HepG2 (cell line): ENCODE data around the gene MAN2B2. TPM values are rescaled to one million over a fixed set of nuclear protein-coding genes. Genes with fewer than 3 reads are reported as not detected.

Source experiments
- ATAC-seq: fragments of 200-7000 bp; cut with Tn5 transposase; 3 replicates; pipeline ENCODE4 v1.9.1; 2020; ENCODE audit warnings: mild to moderate bottlenecking, moderate library complexity
- BruUV-seq: library from RNA; stranded (reverse); fragments of 400-500 nt; replicated peaks from 2 replicates; lab custom pipeline; 2021; lab: Mats Ljungman, UMichigan
- CTCF ChIA-PET: fragments of 300-600 bp; formaldehyde crosslinking; extraction: SDS; loops from one replicate; lab custom pipeline; 2021; ENCODE audit warnings: low total read pairs, inconsistent platforms, low intra/inter-chr PET ratio; lab: Yijun Ruan, JAX
- POLR2A ChIA-PET: fragments of 350-600 bp; sonication (Branson Sonifier 250); formaldehyde crosslinking; loops from one replicate; lab custom pipeline; 2020; ENCODE audit warnings: antibody characterized with exemption, inconsistent platforms; lab: Yijun Ruan, JAX
- DNase-seq: peaks from one replicate; pipeline ENCODE4 v3.0.0-alpha.2; 2015; ENCODE audit warnings: low spot score
- FAIRE-seq: peaks from 3 replicates; lab custom pipeline; 2011; peaks lifted over from hg19 to GRCh38; lab: Jason Lieb, UNC
- H2AFZ ChIP-seq: one replicate; pipeline ENCODE4 v1.6.1; 2011; ENCODE audit warnings: low read length, inconsistent platforms
- H3K27ac ChIP-seq: fragments of 300-600 bp; 3 replicates; pipeline ENCODE4 v1.8.0; 2011; ENCODE audit warnings: mixed run types, mild to moderate bottlenecking, mixed read lengths, low read length, inconsistent platforms; ENCODE audit not compliant: insufficient read depth; ENCODE audit errors: extremely low read length
- H3K27me3 ChIP-seq, 2 experiments: fragments of 200-600 bp in 1 of 2; 2 replicates in 1 of 2; 3 replicates in 1 of 2; pipeline versions ENCODE4 v1.6.0 to v1.8.0; 2011; ENCODE audit warnings: low read length in 2 of 2, mild to moderate bottlenecking in 2 of 2, moderate library complexity in 2 of 2, inconsistent platforms in 1 of 2; ENCODE audit not compliant: insufficient read depth in 2 of 2, control insufficient read depth in 1 of 2
- H3K36me3 ChIP-seq, 2 experiments: fragments of 200-600 bp in 1 of 2; replicated peaks in 1 of 2; 2 replicates in 1 of 2; 3 replicates in 1 of 2; pipeline versions ENCODE4 v1.5.1 to v1.8.0; 2011; ENCODE audit warnings: low read length in 2 of 2, inconsistent platforms in 1 of 2; ENCODE audit not compliant: insufficient read depth in 2 of 2, control insufficient read depth in 1 of 2
- H3K4me1 ChIP-seq: 2 replicates; pipeline ENCODE4 v1.5.1; 2012; ENCODE audit warnings: low read length, inconsistent platforms; ENCODE audit not compliant: insufficient read depth
- H3K4me2 ChIP-seq: 2 replicates; pipeline ENCODE4 v1.6.0; 2011; ENCODE audit warnings: low read depth, low read length, inconsistent platforms
- H3K4me3 ChIP-seq, 3 experiments: fragments of 200-600 bp in 1 of 3; sonication (generic), shearing (Covaris generic) in 1 of 3; replicated peaks in 1 of 3; 2 replicates each; pipeline ENCODE4 v1.5.1; 2011 to 2016; ENCODE audit warnings: low read length in 3 of 3, inconsistent platforms in 2 of 3, low read depth in 2 of 3, mild to moderate bottlenecking in 2 of 3, control low read depth in 1 of 3, mixed read lengths in 1 of 3; ENCODE audit not compliant: insufficient read depth in 1 of 3
- H3K79me2 ChIP-seq: one replicate; pipeline ENCODE4 v1.6.1; 2011; ENCODE audit warnings: low read length, inconsistent platforms; ENCODE audit not compliant: insufficient read depth
- H3K9ac ChIP-seq: 2 replicates; pipeline ENCODE4 v1.6.0; 2011; ENCODE audit warnings: mild to moderate bottlenecking, low read depth, low read length, inconsistent platforms; ENCODE audit not compliant: insufficient read depth
- H3K9me3 ChIP-seq: 2 replicates; pipeline ENCODE4 v1.5.1; 2012; ENCODE audit warnings: mild to moderate bottlenecking, low read length
- H4K20me1 ChIP-seq: 2 replicates; pipeline ENCODE4 v1.6.0; 2011; ENCODE audit warnings: inconsistent platforms, mild to moderate bottlenecking, low read length, moderate library complexity; ENCODE audit not compliant: insufficient read depth
- CCAR2 ChIP-seq: fragments of 200-400 bp; formaldehyde crosslinking; optimal IDR thresholded peaks from 2 replicates; pipeline ENCODE3; 2018; ENCODE audit warnings: low read depth, mild to moderate bottlenecking, low read length, moderate library complexity
- ELF3 ChIP-seq: IDR thresholded peaks from 2 replicates; pipeline ENCODE4 v1.6.1; 2016; ENCODE audit warnings: missing genetic modification reagents, missing compliant biosample characterization
- MAFF ChIP-seq: IDR thresholded peaks from 2 replicates; pipeline ENCODE4 v1.6.1; 2011; ENCODE audit warnings: low read depth, low read length, improper control_type of control experiment
- MEIS1 ChIP-seq: sonication (generic); formaldehyde crosslinking; IDR thresholded peaks from 2 replicates; pipeline ENCODE4 v1.9.0; 2021; ENCODE audit warnings: mild to moderate bottlenecking, missing genetic modification reagents, moderate library complexity, borderline replicate concordance
- MYNN ChIP-seq: sonication (generic); formaldehyde crosslinking; IDR thresholded peaks from 2 replicates; pipeline ENCODE4 v1.4.0; 2020; ENCODE audit warnings: mild to moderate bottlenecking, low read depth, missing genetic modification reagents
- PCBP1 ChIP-seq: fragments of 200-400 bp; formaldehyde crosslinking; IDR thresholded peaks from 2 replicates; pipeline ENCODE4 v1.6.1; 2017; ENCODE audit warnings: mild to moderate bottlenecking, low read depth, low read length, borderline replicate concordance
- POLR2AphosphoS2 ChIP-seq: IDR thresholded peaks from 2 replicates; pipeline ENCODE4 v1.6.1; 2011; ENCODE audit warnings: low read depth, low read length, improper control_type of control experiment
- RAD51 ChIP-seq: fragments of 450-650 bp; IDR thresholded peaks from 2 replicates; pipeline ENCODE4 v1.6.1; 2016; ENCODE audit warnings: borderline replicate concordance
- SAFB2 ChIP-seq: sonication (generic); formaldehyde crosslinking; IDR thresholded peaks from 2 replicates; pipeline ENCODE4 v1.5.1; 2020; ENCODE audit warnings: missing genetic modification reagents, low read depth, mild to moderate bottlenecking, borderline replicate concordance
- XBP1 ChIP-seq: sonication (generic); formaldehyde crosslinking; IDR thresholded peaks from 2 replicates; pipeline ENCODE4 v1.5.0; 2020; ENCODE audit warnings: missing genetic modification reagents
- ZBTB44 ChIP-seq: sonication (generic); formaldehyde crosslinking; IDR thresholded peaks from 2 replicates; pipeline ENCODE4 v1.4.0; 2020; ENCODE audit warnings: missing genetic modification reagents
- ZNF503 ChIP-seq: sonication (generic); formaldehyde crosslinking; IDR thresholded peaks from 2 replicates; pipeline ENCODE4 v1.4.0; 2020; ENCODE audit warnings: missing genetic modification reagents
- ZNF780A ChIP-seq: sonication (generic); formaldehyde crosslinking; IDR thresholded peaks from 2 replicates; pipeline ENCODE4 v1.8.0; 2022; ENCODE audit warnings: mild to moderate bottlenecking, missing genetic modification reagents, moderate library complexity
- WGBS: methylation state at CpG from one replicate; pipeline ENCODE4 v1.1.6; 2017; ENCODE audit warnings: low lambda C conversion rate; 5-methylcytosine and 5-hydroxymethylcytosine counted together
- in situ Hi-C: cut with HindIII; loops from 2 replicates; pipeline ENCODE4 v1.10.0; 2017; ENCODE audit warnings: low pct_unique_long_range_greater_than_20kb; ENCODE audit not compliant: extremely low pct_ligation_motif_present
- intact Hi-C: fragments of 100-400 bp; cut with micrococcal nuclease; formaldehyde crosslinking; loops from one replicate; pipeline ENCODE4 v1.10.0; 2022; ENCODE audit not compliant: unreplicated experiment
- polyA plus RNA-seq, 8 experiments: library from polyadenylated mRNA; depleted of rRNA in 3 of 8; stranded (reverse) in 7 of 8; unstranded in 1 of 8; fragments of >200 nt; fragmentation: Illumina TruSeq in 4 of 8; extraction: Trizol in 4 of 8; gene quantifications; 2 replicates each; pipeline versions ENCODE4 v1.2.1 to v1.2.3, GENCODE V29; 2011 to 2016; ENCODE audit warnings: low read depth in 4 of 8, missing spikeins in 1 of 8, mixed read lengths in 1 of 8; ENCODE audit not compliant: insufficient read depth in 1 of 8
- total RNA-seq, 5 experiments: library from RNA; depleted of rRNA; stranded (reverse); fragments of >200 nt; fragmentation: Illumina TruSeq; extraction: Trizol; gene quantifications; 2 replicates each; pipeline ENCODE4 v1.2.3, GENCODE V29; 2016; ENCODE audit warnings: low read depth in 1 of 5

Gene MAN2B2
- total and polyA plus RNA-seq, 2 of the 13 experiments (the other 11 are each of a cell fraction or from before 2014, with no cell fraction given) = 4.8 to 5.4 TPM

GRCh38 chr4:6658597-6659075 is 83.6 kb downstream of the MAN2B2 start (continued):
- TF ChIP-seq POLR2AphosphoS2 (no peak), ZNF780A (CRISPR knock-in tag) (no peak), ZBTB44 (CRISPR knock-in tag) (no peak), ZNF503 (CRISPR knock-in tag) (no peak), SAFB2 (no peak), MYNN (CRISPR knock-in tag) (no peak), PCBP1 (no peak), MAFF (no peak), XBP1 (CRISPR knock-in tag) (no peak), RAD51 (no peak)

- TF ChIP-seq CCAR2 = no peak
- TF ChIP-seq MEIS1 (CRISPR knock-in tag) = no peak
- TF ChIP-seq ELF3 (CRISPR knock-in tag) = no peak
- ATAC-seq = no peak
- no TSS peak for BruUV-seq
- Histone ChIP-seq H3K4me1 (peaks cover 3% of the 10 kb centered on the region), H3K4me3 (no peak overlapping the region), H3K27ac (no peak overlapping the region), H3K9me3 (no peaks in the 10 kb centered on the region), H3K27me3 (no peaks in the 10 kb centered on the region), H4K20me1 (no peaks in the 10 kb centered on the region), H2AFZ (no peak overlapping the region), H3K79me2 (no peaks in the 10 kb centered on the region), H3K36me3 (no peaks in the 10 kb centered on the region), H3K9ac (no peak overlapping the region), H3K4me2 (no peak overlapping the region)
- in situ Hi-C loops (no loop called here), intact Hi-C loops (no loop called here)
- DNase-seq = no peak
- ChIA-PET POLR2A (interaction anchor here (0.9 kb wide), 2 partner anchors 14 to 29 kb away, joined by 3 read pairs; a partner anchor contains a TSS), CTCF (no interaction called here)
- WGBS = 32% methylated on average over 2 of the region's 2 CpGs
- FAIRE-seq = no peak
Measured at GRCh38 chr4:6659897-6660296, 84.9 kb downstream of the MAN2B2 start.
